Epithelial cell of proximal tubule (primary cell): ENCODE measurements around the gene ZNF575. TPM values are rescaled to one million over a fixed set of nuclear protein-coding genes. Genes with fewer than 3 reads are reported as not detected.

Source experiments
- DNase-seq: peaks from one replicate; pipeline ENCODE4 v3.0.0-alpha.2; 2011; ENCODE audit warnings: low read depth
- H3K4me3 ChIP-seq: 2 replicates; pipeline ENCODE4 v1.5.1; 2011; ENCODE audit warnings: low read depth, mild to moderate bottlenecking, low read length
- CTCF ChIP-seq: conservative IDR thresholded peaks from 2 replicates; pipeline ENCODE4 v1.5.1; 2012; ENCODE audit warnings: low read depth, mild to moderate bottlenecking, low read length
- total RNA-seq: library from RNA; depleted of rRNA; stranded (reverse); fragments of >200 nt; gene quantifications from 2 replicates; pipeline ENCODE4 v1.2.3, GENCODE V29; 2015

Gene ZNF575, protein sequence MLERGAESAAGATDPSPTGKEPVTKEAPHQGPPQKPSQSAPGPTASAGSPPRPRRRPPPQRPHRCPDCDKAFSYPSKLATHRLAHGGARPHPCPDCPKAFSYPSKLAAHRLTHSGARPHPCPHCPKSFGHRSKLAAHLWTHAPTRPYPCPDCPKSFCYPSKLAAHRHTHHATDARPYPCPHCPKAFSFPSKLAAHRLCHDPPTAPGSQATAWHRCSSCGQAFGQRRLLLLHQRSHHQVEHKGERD
- total RNA-seq: not detected in 2 replicates

DNA sequence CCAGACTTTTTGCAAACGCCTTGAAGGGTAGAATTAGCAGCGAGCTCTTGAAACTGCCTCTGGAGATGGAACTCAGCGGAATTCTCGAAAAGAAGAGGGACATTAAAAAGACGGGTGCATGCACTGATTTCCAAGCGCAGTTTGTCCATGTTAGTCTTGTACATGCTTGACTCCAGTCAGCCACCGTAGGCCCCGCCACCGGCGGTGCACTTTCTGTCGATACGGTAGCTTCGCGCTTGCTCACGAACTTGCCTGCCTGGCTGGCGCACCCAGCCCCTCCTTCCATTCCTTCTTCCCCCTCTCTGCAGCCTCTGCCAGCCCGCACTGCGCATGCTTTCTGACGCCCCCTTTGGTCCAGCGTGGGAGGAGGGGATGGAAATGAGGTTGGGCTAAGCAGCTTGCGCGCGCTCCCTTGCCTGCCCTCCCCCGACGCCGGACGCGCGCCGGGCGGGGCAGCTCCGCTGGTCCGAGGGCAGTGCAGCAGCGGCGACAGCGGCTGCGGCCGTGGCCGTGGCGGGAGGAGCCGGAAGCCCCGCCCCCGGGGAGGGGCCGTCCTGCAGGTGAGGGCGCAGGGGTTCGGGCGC, at the start of gene ZNF575:
Gene ZNF575, plus strand, starts transcription at position 227 of the 584 bp plus-strand sequence. CDS start 1,235 bp downstream, outside the sequence.
- no peak for TF ChIP-seq CTCF
- H3K4me3 ChIP-seq: peak within 1 kb of the TSS; percentile 64
- no peak for DNase-seq

GRCh38 chr19:43483281-43483680, 49.7 kb upstream of the ZNF575 start:
- DNase-seq: no peak
- no peak for TF ChIP-seq CTCF
- H3K4me3 ChIP-seq: no peak overlapping the region

- no peak for TF ChIP-seq CTCF
- H3K4me3 ChIP-seq: no peak overlapping the region
- no peak for DNase-seq
Measured at GRCh38 chr19:43485951-43486350, 47.0 kb upstream of the ZNF575 start.

DNA sequence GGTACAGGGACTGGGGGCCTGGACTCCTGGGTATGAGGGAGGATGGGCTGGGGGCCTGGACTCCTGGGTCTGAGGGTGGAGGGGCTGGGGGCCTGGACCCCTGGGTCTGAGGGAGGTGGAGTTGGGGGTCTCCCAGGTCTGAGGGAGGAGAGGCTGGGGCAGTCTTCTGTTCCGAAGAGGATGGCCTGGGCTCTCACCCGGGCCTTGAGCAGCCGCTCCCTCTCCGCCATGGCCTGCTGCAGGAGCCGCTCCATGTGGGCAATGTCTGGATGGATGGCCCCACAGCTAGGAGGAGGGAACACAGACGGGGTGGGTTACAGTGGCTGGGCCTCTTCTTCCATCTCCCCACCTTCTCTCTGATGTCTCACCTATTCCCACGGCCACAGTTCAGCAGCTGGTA, 46.6 kb upstream of the ZNF575 start:
- DNase-seq: no peak
- TF ChIP-seq CTCF: no peak
- H3K4me3 ChIP-seq: no peak overlapping the region

DNA sequence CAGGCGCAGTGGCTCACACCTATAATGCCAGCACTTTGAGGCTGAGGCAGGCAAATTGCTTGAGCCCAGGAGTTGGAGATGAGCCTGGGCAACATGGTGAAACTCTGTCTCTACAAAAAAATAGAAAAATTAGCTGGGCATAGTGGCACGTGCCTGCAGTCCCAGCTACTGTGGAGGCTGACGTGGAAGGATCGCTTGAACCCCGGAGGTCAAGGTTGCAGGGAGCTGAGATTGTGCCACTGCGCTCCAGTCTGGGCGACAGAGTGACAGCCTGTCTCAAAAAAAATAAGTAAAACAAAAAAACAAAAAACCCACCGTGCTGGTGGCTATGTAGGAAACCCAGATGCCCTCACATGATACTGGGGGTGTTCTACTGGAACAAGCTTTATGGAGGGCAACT, 44.8 kb upstream of the ZNF575 start:
- no peak overlapping the region for H3K4me3 ChIP-seq
- no peak for TF ChIP-seq CTCF
- no peak for DNase-seq

DNA sequence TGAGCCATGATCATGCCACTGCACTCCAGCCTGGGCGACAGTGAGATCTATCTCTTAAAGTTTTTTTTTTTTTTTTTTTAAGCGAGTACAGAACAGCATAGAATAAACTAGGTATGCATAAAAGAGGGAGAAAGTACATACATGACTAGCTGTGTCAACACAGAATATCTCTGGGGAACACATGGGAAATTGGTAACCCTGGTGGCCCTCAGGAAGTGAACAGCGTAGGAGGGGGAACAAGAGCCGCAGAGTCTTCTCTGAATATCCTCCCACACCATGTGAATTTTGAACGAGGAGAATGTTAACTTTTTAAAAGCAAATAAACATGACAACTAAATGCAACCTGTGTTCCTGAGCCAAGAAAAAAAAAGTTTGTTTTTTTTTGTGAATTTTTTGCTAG, 43.7 kb upstream of the ZNF575 start:
- H3K4me3 ChIP-seq: no peak overlapping the region
- DNase-seq: no peak
- TF ChIP-seq CTCF: no peak
